SK-N-SH treated with all-trans-retinoic acid at 6 μM for 48 hours (cell line): Measurements from ENCODE around the gene NDUFB7.
"Not testable (repeated sequence)": the region's sequence is repeated elsewhere in the genome, so short reads cannot be mapped to it uniquely, and the experiment has no call there.

Experiments
- ATAC-seq: fragments of 200-7000 bp; cut with Tn5 transposase; 3 replicates; pipeline ENCODE4 v1.9.1; 2020; ENCODE audit warnings: mild to moderate bottlenecking, moderate library complexity
- BACH2 ChIP-seq: fragments of 250-450 bp; sonication (Bioruptor Pico); IDR thresholded peaks from 2 replicates; pipeline ENCODE4 v1.9.0; 2021; ENCODE audit warnings: mild to moderate bottlenecking, borderline replicate concordance
- CREB5 ChIP-seq: fragments of 250-450 bp; sonication (Bioruptor Pico); IDR thresholded peaks from 2 replicates; pipeline ENCODE4 v1.5.1; 2020; ENCODE audit warnings: low read depth, mild to moderate bottlenecking, moderate library complexity
- CSDC2 ChIP-seq: fragments of 250-450 bp; sonication (Bioruptor Pico); IDR thresholded peaks from 2 replicates; pipeline ENCODE4 v1.5.0; 2020; ENCODE audit warnings: mild to moderate bottlenecking, moderate library complexity
- CSRNP3 ChIP-seq: fragments of 250-450 bp; sonication (Bioruptor Pico); IDR thresholded peaks from 2 replicates; pipeline ENCODE4 v1.5.1; 2021; ENCODE audit warnings: mild to moderate bottlenecking, moderate library complexity
- ESRRG ChIP-seq: fragments of 250-450 bp; sonication (Bioruptor Pico); IDR thresholded peaks from 2 replicates; pipeline ENCODE4 v1.6.1; 2021; ENCODE audit warnings: mild to moderate bottlenecking
- GLIS3 ChIP-seq: fragments of 250-450 bp; sonication (Bioruptor Pico); IDR thresholded peaks from 2 replicates; pipeline ENCODE4 v1.5.0; 2020; ENCODE audit warnings: mild to moderate bottlenecking, moderate library complexity
- ISL1 ChIP-seq: fragments of 250-450 bp; sonication (Bioruptor Pico); IDR thresholded peaks from 2 replicates; pipeline ENCODE4 v2.1.2; 2022; ENCODE audit warnings: mild to moderate bottlenecking, moderate library complexity
- OSR1 ChIP-seq: fragments of 250-450 bp; sonication (Bioruptor Pico); IDR thresholded peaks from 2 replicates; pipeline ENCODE4 v1.8.0; 2022; ENCODE audit warnings: moderate library complexity, mild to moderate bottlenecking, inconsistent platforms
- PATZ1 ChIP-seq: fragments of 250-450 bp; sonication (Bioruptor Pico); IDR thresholded peaks from 2 replicates; pipeline ENCODE4 v1.8.0; 2020; ENCODE audit warnings: mild to moderate bottlenecking, moderate library complexity, borderline replicate concordance
- POU6F1 ChIP-seq: fragments of 250-450 bp; sonication (Bioruptor Pico); IDR thresholded peaks from 2 replicates; pipeline ENCODE4 v1.8.0; 2021; ENCODE audit warnings: low read depth, mild to moderate bottlenecking, moderate library complexity, borderline replicate concordance
- PPARA ChIP-seq: fragments of 250-450 bp; sonication (Bioruptor Pico); IDR thresholded peaks from 2 replicates; pipeline ENCODE4 v1.5.0; 2020; ENCODE audit warnings: mild to moderate bottlenecking, borderline replicate concordance
- RARB ChIP-seq: fragments of 250-450 bp; sonication (Bioruptor Pico); IDR thresholded peaks from 2 replicates; pipeline ENCODE4 v1.8.0; 2021; ENCODE audit warnings: mild to moderate bottlenecking, moderate library complexity
- SNAI2 ChIP-seq: fragments of 250-450 bp; sonication (Bioruptor Pico); IDR thresholded peaks from 2 replicates; pipeline ENCODE4 v1.5.0; 2020; ENCODE audit warnings: mild to moderate bottlenecking, moderate library complexity
- TCF4 ChIP-seq: fragments of 250-450 bp; sonication (Bioruptor Pico); IDR thresholded peaks from 2 replicates; pipeline ENCODE4 v1.8.0; 2021; ENCODE audit warnings: mild to moderate bottlenecking, moderate library complexity, borderline replicate concordance
- TOX ChIP-seq: fragments of 250-450 bp; sonication (Bioruptor Pico); IDR thresholded peaks from 2 replicates; pipeline ENCODE4 v1.8.0; 2021; ENCODE audit warnings: mild to moderate bottlenecking, moderate library complexity, borderline replicate concordance
- TSHZ2 ChIP-seq: fragments of 250-450 bp; sonication (Bioruptor Pico); IDR thresholded peaks from 2 replicates; pipeline ENCODE4 v1.5.0; 2020; ENCODE audit warnings: mild to moderate bottlenecking, moderate library complexity
- ZC3H10 ChIP-seq: fragments of 250-450 bp; sonication (Bioruptor Pico); IDR thresholded peaks from 2 replicates; pipeline ENCODE4 v1.5.1; 2021; ENCODE audit warnings: mild to moderate bottlenecking, moderate library complexity
- ZFP3 ChIP-seq: fragments of 250-450 bp; sonication (Bioruptor Pico); IDR thresholded peaks from 2 replicates; pipeline ENCODE4 v1.5.0; 2020; ENCODE audit warnings: mild to moderate bottlenecking, moderate library complexity
- ZFP30 ChIP-seq: fragments of 450-650 bp; formaldehyde crosslinking; IDR thresholded peaks from 2 replicates; pipeline ENCODE4 v1.5.0; 2022; ENCODE audit warnings: mild to moderate bottlenecking, moderate library complexity
- ZNF565 ChIP-seq: fragments of 450-650 bp; formaldehyde crosslinking; conservative IDR thresholded peaks from 2 replicates; pipeline ENCODE4 v1.5.0; 2020; ENCODE audit warnings: low read depth, mild to moderate bottlenecking, moderate library complexity
- ZNF70 ChIP-seq: fragments of 450-650 bp; formaldehyde crosslinking; IDR thresholded peaks from 2 replicates; pipeline ENCODE4 v1.5.0; 2020; ENCODE audit warnings: mild to moderate bottlenecking, moderate library complexity
- ZNF8 ChIP-seq: fragments of 450-650 bp; formaldehyde crosslinking; IDR thresholded peaks from 2 replicates; pipeline ENCODE4 v1.5.0; 2020; ENCODE audit warnings: mild to moderate bottlenecking, moderate library complexity

Gene NDUFB7

GRCh38 chr19:14616407-14616806 is 44.5 kb upstream of the NDUFB7 start (continued):
- TF ChIP-seq CSRNP3 (CRISPR knock-in tag) (no peak), RARB (CRISPR knock-in tag) (no peak)

GRCh38 chr19:14615623-14616022 is 43.8 kb upstream of the NDUFB7 start:
- ATAC-seq = no peak
- TF ChIP-seq GLIS3 (CRISPR knock-in tag) (no peak), ZFP30 (CRISPR knock-in tag) (no peak), PATZ1 (CRISPR knock-in tag) (no peak), PPARA (CRISPR knock-in tag) (no peak), ZNF565 (no peak), BACH2 (CRISPR knock-in tag) (no peak), POU6F1 (CRISPR knock-in tag) (no peak), ESRRG (CRISPR knock-in tag) (no peak), ZFP3 (CRISPR knock-in tag) (no peak), ZNF8 (CRISPR knock-in tag) (no peak), OSR1 (CRISPR knock-in tag) (no peak), RARB (CRISPR knock-in tag) (no peak), TOX (CRISPR knock-in tag) (no peak), SNAI2 (CRISPR knock-in tag) (no peak), ZNF70 (CRISPR knock-in tag) (no peak), ZC3H10 (no peak)
- TF ChIP-seq, all 23 proteins: peak for 0

- ATAC-seq = no peak
- TF ChIP-seq ESRRG (CRISPR knock-in tag) (no peak), ZFP3 (CRISPR knock-in tag) (no peak), GLIS3 (CRISPR knock-in tag) (no peak), ZNF565 (no peak), ZNF70 (CRISPR knock-in tag) (no peak), CREB5 (no peak), BACH2 (CRISPR knock-in tag) (no peak)
Measured at GRCh38 chr19:14614099-14614412, 42.2 kb upstream of the NDUFB7 start.

- ATAC-seq = not testable (repeated sequence)
Measured at GRCh38 chr19:14613399-14614098, 41.7 kb upstream of the NDUFB7 start.

GRCh38 chr19:14612657-14613056 is 40.8 kb upstream of the NDUFB7 start:
- no peak for ATAC-seq
- TF ChIP-seq ISL1 (CRISPR knock-in tag) (no peak), ZFP3 (CRISPR knock-in tag) (no peak), BACH2 (CRISPR knock-in tag) (no peak), CSRNP3 (CRISPR knock-in tag) (no peak), ZC3H10 (no peak), ZNF8 (CRISPR knock-in tag) (no peak), CSDC2 (CRISPR knock-in tag) (no peak), ESRRG (CRISPR knock-in tag) (no peak), TSHZ2 (CRISPR knock-in tag) (no peak), TCF4 (CRISPR knock-in tag) (no peak), ZNF565 (no peak), SNAI2 (CRISPR knock-in tag) (no peak), ZFP30 (CRISPR knock-in tag) (no peak), RARB (CRISPR knock-in tag) (no peak), TOX (CRISPR knock-in tag) (no peak)
